ENCODE measurements around the gene SNX2.

- TF ChIP-seq, protein P1, sequence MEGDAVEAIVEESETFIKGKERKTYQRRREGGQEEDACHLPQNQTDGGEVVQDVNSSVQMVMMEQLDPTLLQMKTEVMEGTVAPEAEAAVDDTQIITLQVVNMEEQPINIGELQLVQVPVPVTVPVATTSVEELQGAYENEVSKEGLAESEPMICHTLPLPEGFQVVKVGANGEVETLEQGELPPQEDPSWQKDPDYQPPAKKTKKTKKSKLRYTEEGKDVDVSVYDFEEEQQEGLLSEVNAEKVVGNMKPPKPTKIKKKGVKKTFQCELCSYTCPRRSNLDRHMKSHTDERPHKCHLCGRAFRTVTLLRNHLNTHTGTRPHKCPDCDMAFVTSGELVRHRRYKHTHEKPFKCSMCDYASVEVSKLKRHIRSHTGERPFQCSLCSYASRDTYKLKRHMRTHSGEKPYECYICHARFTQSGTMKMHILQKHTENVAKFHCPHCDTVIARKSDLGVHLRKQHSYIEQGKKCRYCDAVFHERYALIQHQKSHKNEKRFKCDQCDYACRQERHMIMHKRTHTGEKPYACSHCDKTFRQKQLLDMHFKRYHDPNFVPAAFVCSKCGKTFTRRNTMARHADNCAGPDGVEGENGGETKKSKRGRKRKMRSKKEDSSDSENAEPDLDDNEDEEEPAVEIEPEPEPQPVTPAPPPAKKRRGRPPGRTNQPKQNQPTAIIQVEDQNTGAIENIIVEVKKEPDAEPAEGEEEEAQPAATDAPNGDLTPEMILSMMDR (IDR thresholded peaks at IDR 0.05), result no peak
- TF ChIP-seq POLR2AphosphoS5 (IDR thresholded peaks at IDR 0.05), result no peak
- no peak for TF ChIP-seq EP300 (IDR thresholded peaks at IDR 0.05)
- TF ChIP-seq POLR2A (IDR thresholded peaks at IDR 0.05), result no peak
These were observed 390 bp upstream of the SNX2 start for GRCh38 chr5:122774519-122774860.

Measured in sigmoid colon (tissue), 4 donors.